NCI-H748 treated with DMSO at 0.1 percent for 48 hours (cell line): ENCODE data around the gene ACTR3C.
"Not testable (repeated sequence)": the region's sequence is repeated elsewhere in the genome, so short reads cannot be mapped to it uniquely, and the experiment has no call there.

ENCODE experiments used
- DNase-seq: peaks from one replicate; lab custom pipeline; 2025; lab: John Stamatoyannopoulos, UW

The ACTR3C gene

GRCh38 chr7:150313870-150314269, 9.5 kb downstream of the ACTR3C start:
- DNase-seq, result no peak

GRCh38 chr7:150313367-150313809, 10.0 kb downstream of the ACTR3C start:
- DNase-seq, result no peak

GRCh38 chr7:150312649-150313366, 10.5 kb downstream of the ACTR3C start:
- DNase-seq, result not testable (repeated sequence)

- DNase-seq, result no peak
These were observed 11.6 kb downstream of the ACTR3C start for GRCh38 chr7:150311711-150312110.

- no peak for DNase-seq
These were observed 12.2 kb downstream of the ACTR3C start for GRCh38 chr7:150311146-150311545.

- no peak for DNase-seq
These were observed 14.8 kb downstream of the ACTR3C start for GRCh38 chr7:150308575-150308974.

- no peak for DNase-seq
These were observed 15.4 kb downstream of the ACTR3C start for GRCh38 chr7:150307904-150308303.

- no peak for DNase-seq
These were observed 16.2 kb downstream of the ACTR3C start for GRCh38 chr7:150307129-150307528.

GRCh38 chr7:150306377-150306776, 17.0 kb downstream of the ACTR3C start:
- DNase-seq, result not testable (repeated sequence)

GRCh38 chr7:150305903-150306284, 17.5 kb downstream of the ACTR3C start:
- DNase-seq, result not testable (repeated sequence)

- DNase-seq, result not testable (repeated sequence)
These were observed 18.0 kb downstream of the ACTR3C start for GRCh38 chr7:150305259-150305902.

GRCh38 chr7:150304499-150305258, 18.7 kb downstream of the ACTR3C start:
- DNase-seq, result not testable (repeated sequence)

- DNase-seq, result not testable (repeated sequence)
These were observed 20.4 kb downstream of the ACTR3C start for GRCh38 chr7:150302908-150303310.

- not testable (repeated sequence) for DNase-seq
These were observed 25.4 kb downstream of the ACTR3C start for GRCh38 chr7:150297978-150298377.

- DNase-seq, result not testable (repeated sequence)
These were observed 26.5 kb downstream of the ACTR3C start for GRCh38 chr7:150296802-150297201.

GRCh38 chr7:150295614-150296013, 27.7 kb downstream of the ACTR3C start:
- DNase-seq, result not testable (repeated sequence)

- DNase-seq, result not testable (repeated sequence)
These were observed 28.3 kb downstream of the ACTR3C start for GRCh38 chr7:150295027-150295426.

- DNase-seq, result not testable (repeated sequence)
These were observed 33.0 kb downstream of the ACTR3C start for GRCh38 chr7:150290317-150290716.

- not testable (repeated sequence) for DNase-seq
These were observed 34.5 kb downstream of the ACTR3C start for GRCh38 chr7:150288816-150289215.

GRCh38 chr7:150287815-150288214, 35.5 kb downstream of the ACTR3C start:
- DNase-seq, result not testable (repeated sequence)

- DNase-seq, result not testable (repeated sequence)
These were observed 37.2 kb downstream of the ACTR3C start for GRCh38 chr7:150285849-150286754.
